ENCODE results near the gene PCNX1.
"Not testable (repeated sequence)": the region's sequence is repeated elsewhere in the genome, so short reads cannot be mapped to it uniquely, and the experiment has no call there.

PCNX1 gene

DNA sequence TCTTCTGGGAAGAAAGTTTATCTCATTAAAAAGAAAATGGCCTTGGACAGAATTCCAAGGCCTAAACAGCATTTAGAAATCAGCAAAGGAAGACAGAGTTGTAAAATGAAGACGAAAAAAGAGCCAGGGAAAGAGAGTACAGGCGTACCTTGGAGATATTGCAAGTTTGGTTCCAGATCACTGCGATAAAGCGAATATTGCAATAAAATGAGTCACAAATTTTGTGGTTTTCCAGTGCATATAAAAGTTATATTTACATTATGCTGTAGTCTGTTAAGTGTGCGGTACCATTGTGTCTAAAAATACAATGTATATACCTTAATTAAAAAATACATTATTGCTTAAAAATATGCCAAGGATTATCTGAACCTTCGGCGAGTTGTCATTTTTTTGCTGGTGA is 9.0 kb downstream of the PCNX1 start:
- TF ChIP-seq POLR2A (IDR thresholded peaks at IDR 0.05; ENCODE audit: low read depth, low read length) = no peak
- DNase-seq (ENCODE audit: insufficient read length, low spot score) (no peak), FAIRE-seq (no peak)

DNA sequence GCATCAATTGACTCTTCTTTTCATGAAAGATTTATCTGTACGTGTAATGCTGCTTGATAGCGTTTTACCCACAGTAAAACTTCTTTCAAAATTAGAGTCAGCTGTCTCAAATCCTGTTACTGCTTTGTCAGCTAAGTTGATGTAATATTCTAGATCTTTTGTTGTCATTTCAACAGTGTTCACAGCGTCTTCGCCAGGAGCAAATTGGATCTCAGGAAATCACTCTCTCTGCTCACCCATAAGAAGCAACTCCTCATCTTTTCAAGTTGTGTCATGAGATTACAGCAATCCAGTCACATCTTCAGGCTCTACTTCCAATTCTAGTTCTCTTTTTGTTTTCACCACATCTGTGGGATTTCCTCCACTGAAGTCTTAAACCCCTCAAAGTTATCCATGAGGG is 9.5 kb downstream of the PCNX1 start:
- TF ChIP-seq POLR2A (IDR thresholded peaks at IDR 0.05; ENCODE audit: low read depth, low read length) = no peak
- DNase-seq (ENCODE audit: insufficient read length, low spot score) = no peak
- no peak for FAIRE-seq

DNA sequence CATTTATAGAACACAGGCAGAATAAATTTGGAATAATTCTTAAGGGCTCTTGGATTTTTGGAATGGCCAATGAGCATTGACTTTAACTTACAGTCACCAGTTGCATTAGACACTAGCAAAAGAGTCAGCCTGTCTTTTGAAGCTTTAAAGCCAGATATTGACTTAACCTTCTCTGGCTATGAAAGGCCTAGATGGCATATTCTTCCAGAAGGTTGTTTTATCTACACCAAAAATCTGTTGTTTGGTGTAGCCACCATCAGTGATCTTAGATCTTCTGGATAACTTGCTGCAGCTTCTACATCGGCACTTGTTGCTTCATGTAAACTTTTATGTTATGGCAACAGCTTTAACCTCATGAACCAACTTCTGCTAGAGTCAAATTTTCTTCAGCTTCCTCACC is 10.4 kb downstream of the PCNX1 start:
- DNase-seq (ENCODE audit: insufficient read length, low spot score) (no peak), FAIRE-seq (no peak)
- TF ChIP-seq POLR2A (IDR thresholded peaks at IDR 0.05; ENCODE audit: low read depth, low read length) = no peak

DNA sequence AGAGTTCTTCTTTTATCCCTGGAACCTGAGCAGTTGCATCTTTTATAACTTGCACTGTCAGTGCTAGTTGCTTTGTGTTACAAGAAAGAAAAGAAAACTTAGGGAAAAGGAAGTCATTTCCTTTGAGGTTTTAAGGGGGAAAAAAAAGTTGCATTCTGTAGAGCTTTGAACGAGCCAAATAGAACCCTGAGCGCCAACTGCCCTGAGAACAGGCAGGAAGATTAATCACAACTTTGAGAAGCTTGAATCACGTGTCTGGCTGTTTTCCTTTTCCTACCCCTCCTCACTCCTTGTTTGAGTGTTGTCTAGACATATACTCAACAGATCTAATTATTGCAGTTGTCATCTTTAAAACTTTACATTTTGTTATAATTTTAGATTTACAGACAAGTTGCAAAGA is 12.5 kb downstream of the PCNX1 start:
- TF ChIP-seq POLR2A (IDR thresholded peaks at IDR 0.05; ENCODE audit: low read depth, low read length) = no peak
- peak; percentile 84 for FAIRE-seq
- DNase-seq (ENCODE audit: insufficient read length, low spot score) = no peak

DNA sequence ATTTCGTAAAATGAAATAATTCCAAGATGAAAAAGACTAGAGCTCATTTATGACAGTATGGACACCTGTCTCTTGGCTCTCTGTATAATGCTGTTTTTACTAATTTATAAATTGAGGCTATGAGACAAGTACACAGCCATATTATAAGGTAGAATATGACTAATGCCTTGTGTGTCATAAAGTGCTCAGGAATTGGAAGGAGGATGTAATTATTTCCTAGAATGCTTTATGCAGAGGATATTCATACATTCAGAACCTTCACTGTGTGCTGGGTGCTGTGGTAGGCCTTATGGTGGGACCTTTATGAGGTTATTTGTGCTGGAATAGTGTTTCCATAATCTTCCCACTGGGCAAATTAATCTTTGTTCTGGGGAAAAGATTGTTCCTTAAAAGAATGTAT is 13.3 kb downstream of the PCNX1 start:
- DNase-seq (ENCODE audit: insufficient read length, low spot score) (no peak), FAIRE-seq (no peak)
- TF ChIP-seq POLR2A (IDR thresholded peaks at IDR 0.05; ENCODE audit: low read depth, low read length) = no peak

DNA sequence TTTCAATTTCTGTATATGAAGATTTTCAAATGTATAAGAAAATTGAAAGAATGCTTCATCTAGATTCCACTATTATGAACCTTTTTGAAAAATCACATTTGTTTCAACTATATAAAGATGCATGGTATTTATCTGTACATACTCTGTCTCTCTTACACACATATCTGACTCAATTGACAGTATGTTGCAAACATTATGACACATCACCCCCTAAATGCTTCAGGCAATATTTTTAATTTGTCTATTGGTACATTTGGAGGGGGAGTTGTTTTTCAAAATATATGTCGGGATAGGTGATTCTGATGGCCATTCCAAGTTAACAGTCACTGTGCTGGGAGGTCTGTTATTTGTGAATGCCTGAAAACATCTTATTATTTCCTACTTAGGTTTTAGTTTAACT is 14.4 kb downstream of the PCNX1 start:
- DNase-seq (ENCODE audit: insufficient read length, low spot score) (no peak), FAIRE-seq (no peak)
- no peak for TF ChIP-seq POLR2A (IDR thresholded peaks at IDR 0.05; ENCODE audit: low read depth, low read length)

DNA sequence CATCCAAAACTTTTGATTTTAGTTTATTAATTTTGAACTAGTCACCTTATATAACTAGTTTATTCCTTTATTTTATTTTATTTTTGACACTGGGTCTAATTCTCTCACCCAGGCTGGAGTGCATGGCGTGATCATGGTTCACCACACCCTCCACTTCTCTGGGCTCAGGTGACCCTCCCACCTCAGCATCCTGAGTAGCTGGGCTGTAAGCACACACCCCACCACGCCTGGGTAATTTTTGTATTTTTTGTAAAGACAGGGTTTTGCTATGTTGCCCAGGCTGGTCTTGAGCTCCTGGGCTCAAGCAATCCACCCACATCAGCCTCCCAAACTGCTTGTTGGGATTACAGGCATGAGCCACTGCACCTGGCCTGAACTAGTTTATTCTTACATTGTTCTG is 17.3 kb downstream of the PCNX1 start:
- no peak for TF ChIP-seq POLR2A (IDR thresholded peaks at IDR 0.05; ENCODE audit: low read depth, low read length)
- FAIRE-seq (no peak), DNase-seq (ENCODE audit: insufficient read length, low spot score) (no peak)

DNA sequence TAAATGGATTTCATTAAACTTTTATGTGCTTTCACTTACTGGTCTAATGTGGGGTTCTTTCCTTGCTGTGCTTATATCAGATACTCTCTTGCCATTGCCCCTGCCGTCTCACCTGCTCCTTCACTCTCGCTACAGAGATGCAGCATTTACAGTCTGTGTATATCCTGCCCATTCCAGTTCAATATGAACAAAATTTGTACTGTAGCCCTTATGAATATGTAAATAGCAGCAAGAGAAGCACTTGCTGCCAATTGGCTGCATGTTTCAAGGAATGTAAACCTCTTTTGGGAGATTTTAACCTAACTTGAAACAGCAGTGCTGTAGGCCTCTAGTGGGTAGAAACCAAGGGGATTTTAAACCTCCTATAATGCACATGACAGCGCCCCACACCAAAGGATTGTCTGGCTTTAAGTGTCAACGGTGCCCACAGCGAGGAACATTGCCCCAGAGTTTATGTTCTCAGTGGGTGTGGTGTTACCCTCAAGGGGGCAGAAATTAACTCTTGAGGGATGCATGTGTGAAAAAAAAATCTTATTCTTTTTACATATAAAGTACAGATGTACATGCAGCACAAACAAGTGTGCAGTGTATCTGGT is 19.1 kb downstream of the PCNX1 start:
- FAIRE-seq = no peak
- no peak for DNase-seq (ENCODE audit: insufficient read length, low spot score)
- TF ChIP-seq POLR2A (IDR thresholded peaks at IDR 0.05; ENCODE audit: low read depth, low read length) = no peak

DNA sequence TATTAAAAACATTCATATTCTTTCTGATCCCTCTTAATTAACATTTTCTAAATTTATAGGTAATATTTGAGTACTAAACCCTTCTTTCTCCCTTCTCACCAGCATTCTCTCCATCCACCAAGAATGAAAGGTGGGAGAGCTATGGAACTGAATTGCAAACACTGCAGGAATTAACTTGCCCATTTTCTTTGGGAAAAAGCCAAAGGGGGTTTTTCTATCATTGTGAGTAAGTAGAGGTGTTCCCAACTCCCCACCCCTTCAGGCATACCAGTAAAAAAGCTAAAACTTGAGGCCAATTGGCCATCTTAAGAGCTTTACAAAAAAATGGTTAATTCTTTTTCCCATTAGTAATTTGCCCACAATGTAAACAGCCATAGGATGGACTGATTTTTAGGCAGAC is 23.7 kb downstream of the PCNX1 start:
- FAIRE-seq (no peak), DNase-seq (ENCODE audit: insufficient read length, low spot score) (no peak)
- no peak for TF ChIP-seq POLR2A (IDR thresholded peaks at IDR 0.05; ENCODE audit: low read depth, low read length)

DNA sequence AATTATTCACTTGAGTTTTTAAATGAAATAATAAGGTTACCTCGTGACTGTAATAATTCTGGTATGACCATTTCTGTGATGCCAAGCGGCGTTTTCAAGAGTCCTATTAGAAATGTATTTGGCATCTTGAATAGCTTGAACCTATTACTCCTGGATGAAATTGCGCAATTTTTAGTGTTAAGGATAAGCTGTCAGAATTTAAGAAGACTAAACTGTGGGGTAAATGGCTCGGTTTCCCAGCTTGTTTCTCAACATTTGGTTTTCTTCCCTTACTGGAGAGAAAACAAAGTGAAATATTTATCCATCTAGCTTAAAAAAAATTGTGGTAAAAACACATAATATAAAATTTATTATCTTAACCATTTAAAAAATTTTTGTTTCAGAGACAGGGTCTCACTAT is 26.8 kb downstream of the PCNX1 start:
- DNase-seq (ENCODE audit: insufficient read length, low spot score) (no peak), FAIRE-seq (no peak)
- TF ChIP-seq POLR2A (IDR thresholded peaks at IDR 0.05; ENCODE audit: low read depth, low read length) = no peak

DNA sequence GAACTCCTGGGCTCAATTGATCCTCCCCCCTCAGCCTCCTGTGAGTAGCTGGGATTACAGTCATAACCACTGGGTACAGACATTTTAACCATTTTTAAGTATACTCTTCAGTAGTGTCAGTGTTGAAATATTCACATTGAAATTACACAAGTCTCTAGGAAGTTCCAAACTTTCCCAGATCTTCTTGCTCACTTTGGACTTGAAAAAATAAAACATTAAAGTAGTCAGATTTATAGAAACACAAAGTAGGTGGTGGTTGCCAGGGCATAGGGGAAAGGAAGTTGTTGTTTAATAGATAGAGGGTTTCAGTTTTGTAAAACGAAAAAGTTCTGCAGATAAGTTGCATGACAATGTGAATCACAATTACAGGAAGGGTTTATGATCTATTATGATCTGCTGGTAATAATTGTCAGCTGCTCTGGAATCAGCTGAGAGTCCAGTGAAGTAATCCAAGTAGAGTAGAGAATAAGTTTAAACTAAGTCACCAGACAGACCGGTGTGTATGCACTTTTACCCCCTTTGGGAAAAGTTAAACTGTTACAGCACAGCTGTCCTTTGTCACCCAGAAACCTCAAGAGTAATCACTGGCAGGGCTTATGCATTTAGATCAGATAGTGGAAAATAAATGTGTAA is 27.4 kb downstream of the PCNX1 start:
- FAIRE-seq (no peak), DNase-seq (ENCODE audit: insufficient read length, low spot score) (no peak)
- no peak for TF ChIP-seq POLR2A (IDR thresholded peaks at IDR 0.05; ENCODE audit: low read depth, low read length)

DNA sequence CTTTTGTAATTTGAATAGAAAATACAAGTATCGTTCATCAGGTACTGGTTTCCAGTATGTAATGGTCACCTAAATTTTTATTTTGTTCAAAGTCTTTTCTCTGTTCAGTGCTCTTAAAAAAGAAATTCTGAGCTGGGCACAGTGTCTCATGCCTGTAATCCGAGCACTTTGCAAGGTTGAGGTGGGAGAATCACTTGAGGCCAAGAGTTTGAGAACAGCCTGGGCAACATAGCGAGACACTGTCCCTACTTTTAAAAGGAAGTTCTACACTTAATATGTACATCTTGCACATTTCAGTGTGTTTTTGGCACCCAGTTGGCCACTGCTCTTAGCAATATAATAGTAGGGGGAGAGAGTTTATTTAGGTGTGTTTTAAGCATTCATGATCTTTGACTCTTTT is 27.9 kb downstream of the PCNX1 start:
- DNase-seq (ENCODE audit: insufficient read length, low spot score) (no peak), FAIRE-seq (no peak)
- no peak for TF ChIP-seq POLR2A (IDR thresholded peaks at IDR 0.05; ENCODE audit: low read depth, low read length)

DNA sequence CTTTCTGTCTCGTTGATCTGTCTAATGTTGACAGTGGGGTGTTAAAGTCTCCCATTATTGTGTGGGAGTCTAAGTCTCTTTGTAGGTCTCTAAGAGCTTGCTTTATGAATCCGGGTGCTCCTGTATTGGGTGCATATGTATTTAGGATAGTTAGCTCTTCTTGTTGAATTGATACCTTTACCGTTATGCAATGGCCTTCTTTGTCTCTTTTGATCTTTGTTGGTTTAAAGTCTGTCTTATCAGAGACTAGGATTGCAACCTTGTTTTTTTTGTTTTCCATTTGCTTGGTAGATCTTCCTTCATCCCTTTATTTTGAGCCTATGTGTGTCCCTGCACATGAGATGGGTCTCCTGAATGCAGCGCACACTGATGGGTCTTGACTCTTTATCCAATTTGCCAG is 32.4 kb downstream of the PCNX1 start:
- not testable (repeated sequence) for DNase-seq (ENCODE audit: insufficient read length, low spot score); FAIRE-seq

DNA sequence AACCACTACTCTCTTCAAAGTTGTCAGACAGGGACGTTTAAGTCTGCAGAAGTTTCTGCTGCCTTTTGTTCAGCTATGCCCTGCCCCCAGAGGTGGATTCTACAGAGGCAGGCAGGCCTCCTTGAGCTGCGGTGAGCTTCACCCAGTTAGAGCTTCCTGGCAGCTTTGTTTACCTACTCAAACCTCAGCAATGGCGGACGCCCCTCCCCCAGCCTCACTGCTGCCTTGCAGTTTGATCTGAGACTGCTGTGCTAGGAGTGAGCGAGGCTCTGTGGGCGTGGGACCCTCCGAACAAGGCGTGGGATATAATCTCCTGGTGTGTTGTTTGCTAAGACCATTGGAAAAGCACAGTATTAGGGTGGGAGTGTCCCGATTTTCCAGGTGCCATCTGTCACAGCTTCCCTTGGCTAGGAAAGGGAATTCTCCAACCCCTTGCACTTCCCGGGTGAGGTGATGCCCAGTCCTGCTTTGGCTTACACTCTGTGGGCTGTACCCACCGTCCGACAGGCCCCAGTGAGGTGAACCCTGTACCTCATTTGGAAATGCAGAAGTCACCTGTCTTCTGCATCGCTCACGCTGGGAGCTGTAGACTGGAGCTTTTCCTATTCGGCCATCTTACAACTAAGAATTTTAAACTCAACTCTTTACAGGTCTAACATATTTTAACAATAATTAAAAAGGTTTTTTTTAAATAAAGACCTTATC is 34.5 kb downstream of the PCNX1 start:
- not testable (repeated sequence) for DNase-seq (ENCODE audit: insufficient read length, low spot score); FAIRE-seq

DNA sequence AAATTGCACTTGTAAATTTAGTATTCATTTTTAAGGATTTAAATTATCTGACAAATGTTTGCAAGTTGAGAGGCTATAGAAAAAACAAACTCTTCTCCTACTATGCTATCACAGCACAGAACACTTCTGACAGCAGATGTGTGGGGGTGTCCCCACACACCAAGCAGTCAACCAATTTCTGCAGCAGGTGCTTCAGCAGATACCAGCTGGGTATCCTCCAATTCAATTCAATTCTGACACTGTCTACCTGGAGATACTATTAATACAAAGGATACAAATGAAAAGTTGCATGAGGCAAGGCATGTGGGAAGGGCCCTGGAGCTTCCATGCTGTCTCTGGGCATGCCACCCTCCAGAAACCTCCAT is 35.1 kb downstream of the PCNX1 start:
- FAIRE-seq (no peak), DNase-seq (ENCODE audit: insufficient read length, low spot score) (no peak)
- no peak for TF ChIP-seq POLR2A (IDR thresholded peaks at IDR 0.05; ENCODE audit: low read depth, low read length)

DNA sequence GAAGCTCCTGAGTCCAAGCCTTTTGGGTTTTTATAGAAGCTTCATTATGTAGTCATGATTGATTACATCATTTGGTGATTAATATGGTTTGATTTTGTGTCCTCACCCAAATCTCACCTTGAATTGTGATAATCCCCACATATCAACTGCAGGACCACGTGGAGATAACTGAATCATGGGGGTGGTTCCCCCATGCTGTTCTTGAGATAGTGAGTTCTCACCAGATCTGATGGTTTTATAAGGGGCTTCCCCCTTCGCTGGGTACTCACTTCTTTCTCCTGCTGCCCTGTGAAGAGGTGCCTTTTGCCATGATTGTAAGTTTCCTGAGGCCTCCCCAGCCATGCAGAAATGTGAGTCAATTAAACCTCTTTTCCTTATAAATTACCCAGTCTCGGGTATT is 35.5 kb downstream of the PCNX1 start:
- not testable (repeated sequence) for FAIRE-seq; DNase-seq (ENCODE audit: insufficient read length, low spot score)
